Vagina (tissue), 2 donors: ENCODE results near the gene CCT5.

Experiments
- CTCF ChIP-seq, 3 experiments: fragments of 450-650 bp in 2 of 3; fragments of 200-600 bp in 1 of 3; sonication (generic) in 1 of 3; IDR thresholded peaks; one replicate each; pipeline ENCODE4 v1.5.1; 2017 to 2019; ENCODE audit warnings: antibody characterized with exemption in 3 of 3, mild to moderate bottlenecking in 2 of 3, moderate library complexity in 2 of 3
- POLR2A ChIP-seq, 2 donors: fragments of 450-650 bp; IDR thresholded peaks; one replicate each; pipeline ENCODE4 v1.6.1; 2017; ENCODE audit warnings: antibody characterized with exemption in 2 of 2, mild to moderate bottlenecking in 2 of 2, moderate library complexity in 2 of 2

DNA sequence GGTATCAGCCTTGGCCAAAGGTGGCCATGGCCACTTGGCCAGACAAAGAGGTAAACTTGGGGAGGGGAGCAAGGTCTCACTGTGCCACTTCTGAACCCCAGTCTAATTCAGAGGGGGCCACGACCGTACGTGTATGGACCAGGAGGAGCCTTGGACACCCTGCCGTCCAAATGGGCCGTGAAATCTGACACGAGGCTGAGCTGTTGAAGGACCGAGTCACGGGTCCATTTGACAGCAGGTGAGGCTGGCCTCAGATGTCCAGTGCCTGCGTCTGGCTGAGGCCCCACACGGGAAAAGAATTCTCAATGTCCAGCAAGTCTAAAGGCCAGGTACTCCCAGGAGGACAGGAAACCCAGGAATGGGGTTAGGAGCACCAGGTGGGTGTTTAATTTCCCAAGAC lies 39.9 kb downstream of the CCT5 start:
- TF ChIP-seq CTCF (IDR thresholded peaks at IDR 0.05): no peak
- TF ChIP-seq POLR2A (IDR thresholded peaks at IDR 0.05): no peak
